DND-41 (cell line): ENCODE results near the gene THSD7B.

Source experiments
- CTCF ChIP-seq: IDR thresholded peaks from 2 replicates; pipeline ENCODE4 v1.5.1; 2012; ENCODE audit warnings: borderline replicate concordance, low read length, moderate library complexity, mild to moderate bottlenecking; ENCODE audit not compliant: poor library complexity, severe bottlenecking; ENCODE audit errors: extremely low read depth
- EZH2 ChIP-seq: IDR thresholded peaks from 3 replicates; pipeline ENCODE4 v1.6.1; 2012; ENCODE audit warnings: borderline replicate concordance, low read depth, mild to moderate bottlenecking, moderate library complexity, low read length, inconsistent platforms; ENCODE audit not compliant: severe bottlenecking

DNA sequence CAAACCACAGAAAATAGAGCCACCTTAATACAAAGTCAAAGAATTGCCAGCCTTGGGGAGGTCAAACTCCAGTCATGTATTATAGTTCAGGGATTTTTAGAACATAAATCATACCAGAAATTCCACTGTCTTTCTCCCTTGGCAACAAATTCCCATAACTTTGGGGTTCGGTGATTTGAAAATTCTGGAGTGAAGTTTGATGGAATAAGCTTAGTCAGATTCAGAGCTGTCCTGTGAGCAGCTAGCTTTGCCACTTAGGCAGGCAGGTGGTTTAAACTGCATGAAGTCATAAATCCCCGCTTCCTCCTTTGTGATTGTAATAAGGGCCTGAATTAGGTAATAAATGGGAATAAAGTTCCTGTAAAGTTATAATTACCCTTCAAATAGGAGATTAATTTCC is 741.9 kb downstream of the THSD7B start:
- TF ChIP-seq CTCF (no peak), EZH2 (no peak)
